Activated naive CD8-positive, alpha-beta T cell (primary cell): Measurements from ENCODE around the gene EOGT.

ENCODE experiments used
- H3K27ac Mint-ChIP-seq: one replicate; pipeline ENCODE4 v1.8.0; 2021; ENCODE audit warnings: mixed read lengths
- H3K27me3 Mint-ChIP-seq: one replicate; pipeline ENCODE4 v1.8.0; 2021; ENCODE audit warnings: mixed read lengths
- H3K36me3 Mint-ChIP-seq: one replicate; pipeline ENCODE4 v1.8.0; 2021; ENCODE audit warnings: mixed read lengths
- H3K4me1 Mint-ChIP-seq: one replicate; pipeline ENCODE4 v1.8.0; 2021; ENCODE audit warnings: low read depth, mixed read lengths
- H3K4me3 Mint-ChIP-seq: one replicate; pipeline ENCODE4 v1.8.0; 2021; ENCODE audit warnings: mild to moderate bottlenecking, mixed read lengths
- H3K9me3 Mint-ChIP-seq: one replicate; pipeline ENCODE4 v1.8.0; 2021; ENCODE audit warnings: low read depth, mixed read lengths

EOGT gene

DNA sequence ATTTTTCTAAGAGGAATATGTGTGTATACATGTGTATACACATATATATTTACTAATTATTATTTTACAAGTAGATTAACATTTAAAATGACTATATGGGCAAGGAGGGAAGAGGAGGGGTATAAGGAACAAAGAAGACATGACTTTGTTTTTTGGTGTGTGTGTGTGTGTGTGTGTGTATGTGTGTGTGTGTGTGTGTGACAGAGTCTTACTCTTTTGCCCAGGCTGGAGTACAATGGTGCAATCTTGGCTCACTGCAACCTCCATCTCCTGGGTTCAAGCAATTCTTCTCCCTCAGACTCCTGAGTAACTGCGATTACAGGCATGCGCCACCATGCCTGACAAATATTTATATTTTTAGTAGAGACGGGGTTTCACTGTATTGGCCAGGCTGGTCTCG, 2.6 kb upstream of the EOGT start:
- Mint-ChIP-seq H3K9me3 (no peaks in the 10 kb centered on the region), H3K27me3 (no peaks in the 10 kb centered on the region), H3K4me1 (peaks cover 22% of the 10 kb centered on the region), H3K27ac (no peak overlapping the region), H3K36me3 (peaks cover 2% of the 10 kb centered on the region), H3K4me3 (no peak overlapping the region)

DNA sequence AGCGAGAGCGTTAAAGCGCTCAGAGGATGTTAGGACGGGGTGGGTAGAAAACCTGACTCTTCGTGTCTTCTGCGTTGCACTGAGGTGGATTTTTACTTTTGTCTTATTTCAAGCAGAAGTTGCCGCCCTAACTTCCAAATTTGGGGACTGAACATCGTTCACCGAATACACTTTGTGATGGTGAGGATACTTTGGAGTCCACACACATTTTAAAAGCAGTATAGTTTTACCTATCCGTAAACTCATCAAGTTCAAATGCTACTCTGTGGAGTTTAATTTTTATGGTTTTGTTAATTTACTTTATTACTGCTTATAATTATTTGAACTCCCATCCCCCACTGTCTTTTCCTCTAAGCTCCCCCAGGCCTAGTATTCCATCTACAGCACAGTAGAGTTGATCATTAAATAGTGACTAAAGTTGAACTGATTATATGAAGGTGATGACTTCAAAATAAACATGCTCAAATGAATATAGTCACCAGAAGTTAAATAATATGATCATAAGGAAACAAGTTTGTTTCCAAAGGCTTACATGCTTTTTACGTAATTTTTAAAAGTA, 617 bp upstream of the EOGT start:
- H3K36me3 Mint-ChIP-seq: peaks cover 2% of the 10 kb centered on the region
- peak overlapping the region; percentile 80 for H3K27ac Mint-ChIP-seq
- peaks cover 19% of the 10 kb centered on the region for H3K4me1 Mint-ChIP-seq
- H3K4me3 Mint-ChIP-seq: peak overlapping the region; percentile 79
- H3K9me3 Mint-ChIP-seq: no peaks in the 10 kb centered on the region
- H3K27me3 Mint-ChIP-seq: no peaks in the 10 kb centered on the region

DNA sequence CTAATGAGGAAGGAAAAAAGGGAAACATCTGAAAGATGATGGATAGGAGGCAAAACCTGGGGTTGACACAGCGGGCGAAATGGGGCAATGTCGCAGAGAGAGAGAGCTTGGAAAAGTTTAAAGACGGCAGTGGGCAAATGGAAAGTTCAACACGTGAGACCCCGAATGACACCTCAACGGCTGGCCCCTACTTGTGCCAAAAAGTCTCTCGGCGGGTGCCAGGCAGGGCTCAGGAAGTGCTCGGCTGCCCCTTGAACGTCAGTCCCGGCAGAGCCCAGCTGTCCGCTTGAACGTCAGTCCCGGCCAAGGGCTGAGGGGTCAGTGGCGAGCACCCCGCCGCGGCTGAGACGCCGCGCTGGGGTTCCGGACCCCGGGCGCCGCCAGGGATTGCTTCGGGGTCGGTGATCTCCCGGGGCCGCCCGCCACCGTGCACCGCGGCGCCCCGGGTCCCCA, 658 bp downstream of the EOGT start:
- Mint-ChIP-seq H3K4me3 (peak overlapping the region; percentile 87), H3K27me3 (no peaks in the 10 kb centered on the region), H3K27ac (peak overlapping the region; percentile 77), H3K4me1 (peaks cover 21% of the 10 kb centered on the region), H3K9me3 (no peaks in the 10 kb centered on the region), H3K36me3 (peaks cover 5% of the 10 kb centered on the region)

DNA sequence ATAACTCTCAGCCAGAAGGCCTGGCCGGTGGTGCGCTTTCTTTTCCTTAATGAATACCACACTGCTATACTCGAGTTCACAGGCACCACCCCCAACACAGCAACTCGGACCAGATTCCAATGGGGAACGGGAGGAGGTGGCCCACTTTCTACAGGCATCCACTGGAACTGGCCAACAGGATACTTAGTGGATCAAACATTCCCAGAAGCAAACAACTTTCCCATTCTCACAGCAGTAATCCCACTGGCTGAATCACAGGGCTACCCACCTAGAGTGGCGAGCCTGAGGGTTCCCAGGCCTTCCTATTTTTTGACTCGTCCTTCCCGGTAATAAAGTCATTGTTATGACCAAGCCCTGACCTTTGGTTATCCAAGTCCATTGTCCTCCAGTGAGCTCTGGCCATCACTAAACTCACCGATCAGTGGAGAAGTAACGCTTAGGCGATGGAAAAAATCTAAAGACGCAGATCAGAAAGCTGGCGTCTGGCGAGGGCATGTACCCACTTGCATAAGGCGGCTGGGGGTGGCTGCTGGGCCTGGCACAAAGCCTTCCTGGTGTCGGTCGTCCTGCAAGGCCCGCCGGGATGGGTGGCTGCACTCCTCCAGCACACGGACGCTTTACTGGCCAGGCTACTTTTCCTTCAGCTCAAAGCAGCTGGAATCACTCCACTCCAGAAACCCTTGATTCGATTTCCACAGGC, 1.2 kb downstream of the EOGT start:
- Mint-ChIP-seq H3K9me3 (no peaks in the 10 kb centered on the region), H3K4me1 (peaks cover 21% of the 10 kb centered on the region), H3K27me3 (no peaks in the 10 kb centered on the region)

DNA sequence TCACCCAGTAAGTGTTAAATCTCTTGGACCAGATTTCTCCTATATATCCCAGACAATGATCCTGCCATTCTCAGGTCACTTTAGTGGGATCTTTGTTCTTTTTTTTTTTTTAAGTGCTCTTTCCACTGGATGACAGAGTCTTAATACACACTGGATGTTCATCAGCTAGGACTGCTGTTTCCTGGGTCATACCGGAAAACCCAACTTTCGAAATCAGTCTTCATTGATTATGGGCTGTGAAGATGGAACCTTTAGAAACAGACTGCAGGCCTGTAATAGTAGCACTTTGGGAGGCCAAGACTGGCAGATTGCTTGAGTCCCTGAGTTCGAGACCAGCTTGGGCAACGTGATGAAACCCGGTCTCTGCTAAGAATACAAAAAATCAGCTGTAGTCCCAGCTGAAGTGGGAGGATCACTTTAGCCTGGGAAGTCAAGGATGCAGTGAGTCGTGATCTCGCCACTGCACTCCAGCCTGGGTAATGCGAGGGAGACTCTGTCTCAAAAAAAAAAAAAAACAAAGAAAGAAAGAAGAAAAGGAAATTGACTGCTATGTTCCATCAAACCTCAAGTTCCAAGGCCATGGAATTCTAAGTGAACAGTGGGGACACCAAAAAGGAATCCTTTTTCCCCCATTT, 2.3 kb downstream of the EOGT start:
- H3K4me3 Mint-ChIP-seq: peak overlapping the region; percentile 46
- H3K27me3 Mint-ChIP-seq: no peaks in the 10 kb centered on the region
- H3K4me1 Mint-ChIP-seq: peaks cover 21% of the 10 kb centered on the region
- no peaks in the 10 kb centered on the region for H3K9me3 Mint-ChIP-seq
- H3K36me3 Mint-ChIP-seq: peaks cover 5% of the 10 kb centered on the region
- peak overlapping the region; percentile 47 for H3K27ac Mint-ChIP-seq

More for the DNA sequence above, 1.2 kb downstream of the EOGT start:
- Mint-ChIP-seq H3K4me3 (peak overlapping the region; percentile 87), H3K36me3 (peaks cover 3% of the 10 kb centered on the region), H3K27ac (peak overlapping the region; percentile 77)

DNA sequence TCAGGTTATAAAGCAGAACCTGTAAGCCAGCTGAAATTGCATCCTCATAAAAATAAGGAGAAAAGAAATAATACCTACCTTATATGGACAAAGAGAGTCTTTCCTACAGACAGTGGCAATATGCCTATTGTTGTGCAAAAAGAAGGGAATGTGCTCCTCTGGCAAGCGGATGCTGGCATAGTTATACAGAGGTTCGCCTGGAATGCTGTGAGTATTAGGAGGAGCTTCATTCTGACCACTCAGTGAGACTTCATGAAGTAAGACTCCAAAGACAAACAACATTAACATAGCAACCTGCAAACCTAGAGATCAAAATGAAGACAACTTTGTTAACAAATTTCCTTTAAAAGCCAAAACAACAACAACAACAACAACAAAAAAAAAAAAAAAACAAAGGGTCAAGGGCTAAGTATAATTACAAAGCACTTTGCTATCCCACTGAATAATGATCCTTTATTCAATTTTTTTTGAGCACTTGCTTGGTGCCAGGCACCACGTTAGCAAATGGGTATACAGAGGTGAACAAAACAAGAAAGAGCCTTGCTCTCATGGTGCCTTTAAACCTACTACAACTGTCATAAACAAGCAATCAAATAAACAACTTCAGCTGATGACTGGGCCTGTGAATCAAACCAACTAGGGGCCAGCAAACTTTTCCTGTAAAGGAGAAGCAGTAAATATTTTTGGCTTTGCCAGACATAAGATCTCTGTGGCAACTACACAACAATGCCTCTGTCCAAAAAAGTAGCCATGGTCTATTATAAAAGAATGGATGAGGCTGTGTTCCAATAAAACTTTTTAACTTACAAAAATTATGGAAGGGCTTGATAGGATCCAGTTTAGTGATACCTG, 3.7 kb downstream of the EOGT start:
- Mint-ChIP-seq H3K27ac (no peak overlapping the region), H3K4me3 (no peak overlapping the region), H3K27me3 (no peaks in the 10 kb centered on the region), H3K36me3 (peaks cover 7% of the 10 kb centered on the region), H3K4me1 (peaks cover 15% of the 10 kb centered on the region), H3K9me3 (no peaks in the 10 kb centered on the region)

DNA sequence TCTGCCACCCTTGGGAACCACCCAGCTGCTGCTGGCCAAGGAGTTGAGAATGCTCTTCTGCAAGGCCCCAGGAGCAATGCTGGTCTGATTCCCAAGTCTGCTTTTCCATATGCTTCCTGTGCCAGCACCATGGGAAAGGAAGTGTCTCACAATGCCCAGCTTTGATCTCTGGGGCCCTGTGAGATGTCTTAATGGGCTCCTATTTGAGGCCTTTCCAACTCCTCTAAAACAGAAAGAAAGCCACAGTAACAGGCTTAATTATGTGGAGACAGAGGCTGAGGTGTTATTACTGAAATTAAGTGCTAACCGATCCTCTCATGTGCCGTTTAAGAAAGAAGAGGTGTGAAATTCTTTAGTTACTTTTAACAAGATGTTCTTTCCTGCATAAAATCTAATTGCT, 4.5 kb downstream of the EOGT start:
- Mint-ChIP-seq H3K9me3 (no peaks in the 10 kb centered on the region), H3K4me3 (no peak overlapping the region), H3K36me3 (peaks cover 11% of the 10 kb centered on the region), H3K4me1 (peaks cover 6% of the 10 kb centered on the region), H3K27ac (peak overlapping the region; percentile 34), H3K27me3 (no peaks in the 10 kb centered on the region)

DNA sequence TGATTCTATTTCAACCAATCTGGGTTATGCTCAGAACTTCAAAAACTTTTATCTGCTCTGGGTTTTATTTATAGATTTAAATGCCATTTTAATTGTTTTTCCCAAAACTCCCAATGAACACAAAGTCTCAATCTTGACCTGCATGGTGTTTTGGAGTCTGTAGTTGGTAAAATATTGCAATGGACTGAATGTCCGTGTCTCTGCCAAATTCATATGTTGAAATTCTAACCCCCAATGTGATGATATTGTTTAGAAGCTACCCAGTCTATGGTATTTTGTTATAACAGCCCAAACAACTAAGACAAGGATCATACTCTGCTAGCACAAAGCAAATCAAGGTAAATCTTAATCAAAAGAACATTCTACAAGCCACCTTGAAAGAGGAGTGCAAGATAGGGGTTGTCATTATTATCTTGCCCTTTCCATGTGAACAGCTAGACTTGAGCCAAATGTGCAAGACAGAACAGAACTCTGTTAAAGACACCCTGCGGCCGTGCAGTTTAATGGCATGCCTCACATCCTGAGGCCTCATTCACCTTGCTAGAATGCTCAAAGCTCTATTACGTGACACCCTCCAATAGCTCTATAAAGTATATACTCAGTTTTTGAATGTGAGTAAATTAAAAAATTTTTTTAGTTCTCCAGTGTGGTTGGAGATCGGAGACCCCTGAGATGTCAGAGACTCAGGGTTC, 7.5 kb downstream of the EOGT start:
- Mint-ChIP-seq H3K9me3 (no peaks in the 10 kb centered on the region), H3K27ac (no peak overlapping the region), H3K36me3 (peaks cover 17% of the 10 kb centered on the region), H3K4me1 (peaks cover 1% of the 10 kb centered on the region), H3K27me3 (no peaks in the 10 kb centered on the region), H3K4me3 (no peak overlapping the region)

DNA sequence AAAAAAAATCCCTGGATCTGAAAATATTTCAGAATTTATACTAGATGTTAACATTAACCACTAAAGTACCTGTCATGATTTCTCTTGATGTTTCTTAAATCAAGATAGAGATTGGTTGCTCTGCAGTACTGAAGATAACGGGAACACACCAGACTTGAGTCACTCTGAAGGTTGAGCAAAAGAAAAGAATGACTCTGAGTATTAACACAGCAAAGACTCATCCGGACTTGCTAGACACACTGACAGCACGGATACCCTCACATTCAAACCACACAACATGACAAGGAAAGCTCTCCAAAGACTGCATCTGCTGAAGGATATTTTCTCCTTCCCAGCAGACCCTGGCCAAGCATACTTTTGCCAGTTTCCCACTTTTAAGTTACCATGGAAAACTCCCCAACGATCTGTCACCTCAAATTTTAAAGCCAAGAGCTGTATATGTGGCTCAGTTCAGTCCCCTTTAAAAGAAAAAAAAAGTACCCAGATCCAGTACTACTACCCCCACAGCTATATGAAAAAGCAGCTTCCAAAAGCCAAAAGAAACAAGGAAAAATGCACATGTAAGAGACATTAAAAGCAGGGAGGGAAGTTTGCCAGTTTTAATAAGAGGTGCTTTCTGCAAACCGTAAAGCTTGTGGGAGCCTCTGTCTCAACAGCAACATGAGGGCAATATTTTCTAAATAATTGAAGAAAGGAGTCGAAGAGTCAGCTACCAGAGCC, 8.3 kb downstream of the EOGT start:
- peaks cover 17% of the 10 kb centered on the region for H3K36me3 Mint-ChIP-seq
- no peak overlapping the region for H3K27ac Mint-ChIP-seq
- no peak overlapping the region for H3K4me3 Mint-ChIP-seq
- no peaks in the 10 kb centered on the region for H3K27me3 Mint-ChIP-seq
- peaks cover 1% of the 10 kb centered on the region for H3K4me1 Mint-ChIP-seq
- H3K9me3 Mint-ChIP-seq: no peaks in the 10 kb centered on the region

DNA sequence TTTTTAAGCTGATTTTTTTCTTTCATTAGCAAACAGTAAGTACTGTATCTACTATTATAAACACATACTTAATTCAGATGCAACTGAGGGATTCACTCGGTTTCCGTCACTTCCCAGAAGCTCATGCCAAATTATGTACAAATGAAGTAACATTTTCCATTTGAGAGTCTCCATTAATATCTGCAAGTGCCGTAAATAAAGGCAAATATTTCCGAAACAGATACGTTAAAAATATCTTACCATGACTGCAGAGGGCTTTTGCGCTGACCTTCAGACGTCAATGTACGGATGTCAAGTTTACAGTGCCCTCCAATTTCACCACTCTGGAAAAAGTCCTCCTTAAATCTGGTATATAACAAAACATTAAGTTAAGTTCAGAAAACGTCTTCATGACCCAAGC, 9.3 kb downstream of the EOGT start:
- no peak overlapping the region for H3K27ac Mint-ChIP-seq
- peaks cover 1% of the 10 kb centered on the region for H3K4me1 Mint-ChIP-seq
- peaks cover 17% of the 10 kb centered on the region for H3K36me3 Mint-ChIP-seq
- no peaks in the 10 kb centered on the region for H3K9me3 Mint-ChIP-seq
- no peak overlapping the region for H3K4me3 Mint-ChIP-seq
- no peaks in the 10 kb centered on the region for H3K27me3 Mint-ChIP-seq

DNA sequence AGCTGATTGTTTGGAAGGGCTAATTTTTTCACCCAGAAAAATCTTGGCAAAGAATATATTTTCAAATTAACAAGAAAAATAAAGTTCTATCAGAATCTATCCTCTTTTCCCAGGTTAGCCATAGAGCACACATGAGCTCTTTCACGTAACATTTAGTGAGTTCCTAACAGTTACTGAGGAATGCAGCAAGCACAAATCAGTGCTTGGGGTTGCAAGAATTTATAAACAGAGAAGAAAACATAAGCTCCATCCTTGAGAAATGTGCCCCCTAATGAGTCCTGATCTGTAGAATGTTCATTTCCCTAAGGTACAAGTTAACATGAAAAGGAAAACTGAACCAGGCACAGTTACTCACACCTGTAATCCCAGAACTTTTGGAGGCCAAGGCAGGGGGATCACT, 13.9 kb downstream of the EOGT start:
- Mint-ChIP-seq H3K4me1 (no peaks in the 10 kb centered on the region), H3K4me3 (no peak overlapping the region), H3K9me3 (no peaks in the 10 kb centered on the region), H3K36me3 (peaks cover 24% of the 10 kb centered on the region), H3K27me3 (no peaks in the 10 kb centered on the region), H3K27ac (no peak overlapping the region)

DNA sequence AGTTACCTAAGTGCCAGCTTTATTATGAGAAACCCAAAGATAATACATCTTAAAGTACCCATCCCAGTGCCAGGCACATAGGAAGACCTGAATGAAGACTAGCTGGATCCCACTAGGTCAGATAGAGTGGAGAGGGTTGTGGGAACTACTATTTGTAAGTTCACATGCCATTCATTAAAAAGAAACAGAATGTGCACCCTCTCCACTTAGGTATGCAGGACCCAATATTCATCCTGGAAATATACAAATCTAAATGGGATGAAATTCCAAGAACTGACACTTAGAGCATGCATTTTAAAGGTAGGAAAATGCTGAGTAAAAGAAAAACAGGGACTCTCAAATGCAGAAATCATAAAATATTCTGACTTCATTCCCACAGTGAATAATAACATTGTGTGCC, 14.3 kb downstream of the EOGT start:
- no peaks in the 10 kb centered on the region for H3K9me3 Mint-ChIP-seq
- no peak overlapping the region for H3K4me3 Mint-ChIP-seq
- H3K27me3 Mint-ChIP-seq: no peaks in the 10 kb centered on the region
- no peaks in the 10 kb centered on the region for H3K4me1 Mint-ChIP-seq
- no peak overlapping the region for H3K27ac Mint-ChIP-seq
- peaks cover 22% of the 10 kb centered on the region for H3K36me3 Mint-ChIP-seq

DNA sequence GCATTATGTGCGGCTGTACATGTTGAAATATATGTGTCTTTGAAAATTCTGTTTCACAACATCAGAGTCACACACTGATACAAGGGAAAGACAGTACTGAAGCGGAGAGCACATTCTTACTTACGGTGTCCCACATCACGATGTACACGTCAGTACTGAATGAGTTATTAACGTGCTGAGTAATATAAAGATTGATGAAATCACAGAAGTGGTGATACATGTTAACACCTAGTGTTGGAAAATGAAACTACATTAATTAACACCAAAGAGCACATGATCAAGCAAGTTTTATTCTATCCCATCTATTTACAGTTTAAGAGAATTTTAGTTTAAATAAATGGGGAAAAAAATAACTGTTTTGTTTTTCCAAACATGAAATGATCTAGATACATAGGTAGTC, 15.6 kb downstream of the EOGT start:
- Mint-ChIP-seq H3K27me3 (no peaks in the 10 kb centered on the region), H3K4me3 (no peak overlapping the region), H3K27ac (no peak overlapping the region), H3K36me3 (peaks cover 25% of the 10 kb centered on the region), H3K4me1 (no peaks in the 10 kb centered on the region), H3K9me3 (no peaks in the 10 kb centered on the region)

DNA sequence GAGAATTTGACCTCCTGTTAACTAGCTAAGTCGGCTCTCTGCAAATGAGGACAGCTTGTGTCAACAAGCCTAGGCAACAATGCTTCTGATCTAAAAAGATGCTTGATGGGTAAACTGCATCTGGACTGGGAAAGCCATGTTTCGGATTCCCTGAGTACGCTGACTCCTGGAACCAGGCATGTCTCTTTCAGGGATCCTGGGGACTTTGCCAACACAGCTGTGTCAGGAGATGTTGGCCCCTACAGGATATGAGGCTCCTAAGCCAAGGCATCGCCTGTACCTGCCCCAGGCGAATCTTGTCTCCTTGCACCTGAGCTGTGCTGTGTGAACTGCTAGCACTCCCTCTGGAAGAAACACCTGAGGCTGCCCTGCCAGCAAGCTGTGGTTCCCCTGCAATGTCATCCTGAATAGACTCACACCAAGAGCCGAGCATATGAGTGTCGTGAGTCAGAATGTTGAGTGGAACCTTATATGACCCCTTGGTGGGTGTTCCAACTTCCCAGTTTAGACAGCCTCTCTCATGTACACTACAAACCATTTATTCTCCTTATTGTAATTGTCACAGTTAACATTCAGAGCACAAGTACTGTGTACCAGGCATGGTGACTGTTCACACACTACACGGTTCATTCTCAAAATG, 17.0 kb downstream of the EOGT start:
- Mint-ChIP-seq H3K27ac (no peak overlapping the region), H3K9me3 (no peaks in the 10 kb centered on the region), H3K4me3 (no peak overlapping the region), H3K36me3 (peaks cover 31% of the 10 kb centered on the region), H3K27me3 (no peaks in the 10 kb centered on the region), H3K4me1 (no peaks in the 10 kb centered on the region)
